ENCODE data around the gene SCOC. TPM values are rescaled to one million over a fixed set of nuclear protein-coding genes. Genes with fewer than 3 reads are reported as not detected.

SCOC gene
- total and polyA plus RNA-seq, 2 of the 13 experiments (the other 11 are each of a cell fraction or from before 2014, with no cell fraction given) = 43.8 to 65.2 TPM

GRCh38 chr4:140333523-140333922 lies 39.9 kb upstream of the SCOC start:
- TF ChIP-seq ZFP37 (CRISPR knock-in tag; IDR thresholded peaks at IDR 0.05; ENCODE audit: borderline replicate concordance) = no peak
- no peak for TF ChIP-seq IRF9 (CRISPR knock-in tag; IDR thresholded peaks at IDR 0.05; ENCODE audit: borderline replicate concordance)
- TF ChIP-seq SMYD3 (CRISPR knock-in tag; IDR thresholded peaks at IDR 0.05) = no peak
- no peak for TF ChIP-seq ZNF230 (CRISPR knock-in tag; IDR thresholded peaks at IDR 0.05)
- no peak for TF ChIP-seq FOXO4 (CRISPR knock-in tag; conservative IDR thresholded peaks at IDR 0.05)
- TF ChIP-seq YEATS4 (CRISPR knock-in tag; IDR thresholded peaks at IDR 0.05; ENCODE audit: borderline replicate concordance) = no peak
- no peak for TF ChIP-seq ZNF235 (CRISPR knock-in tag; IDR thresholded peaks at IDR 0.05; ENCODE audit: borderline replicate concordance)
- TF ChIP-seq DNMT3B (CRISPR knock-in tag; conservative IDR thresholded peaks at IDR 0.05) = no peak
- TF ChIP-seq ELK4 (CRISPR knock-in tag; IDR thresholded peaks at IDR 0.05; ENCODE audit: borderline replicate concordance) = no peak
- TF ChIP-seq ZNF775 (CRISPR knock-in tag; IDR thresholded peaks at IDR 0.05; ENCODE audit: borderline replicate concordance) = no peak
- no peak for TF ChIP-seq ZBTB33 (CRISPR knock-in tag; IDR thresholded peaks at IDR 0.05)
- no peak for TF ChIP-seq TAF15 (IDR thresholded peaks at IDR 0.05; ENCODE audit: low read depth, low read length, poor library complexity, severe bottlenecking)
- Histone ChIP-seq H3K9ac (ENCODE audit: insufficient read depth, low read depth, low read length) (no peak overlapping the region), H3K27ac (ENCODE audit: extremely low read length, insufficient read depth, low read length) (no peak overlapping the region), H3K27me3 (ENCODE audit: control insufficient read depth in 1 of 2, insufficient read depth in 2 of 2, low read length in 2 of 2) (no peaks in the 10 kb centered on the region), H2AFZ (ENCODE audit: low read length) (no peak overlapping the region), H4K20me1 (ENCODE audit: insufficient read depth, low read length) (no peaks in the 10 kb centered on the region), H3K4me3 (replicated peaks in 1 of 3; ENCODE audit: insufficient read depth in 1 of 3, low read depth in 2 of 3, low read length in 3 of 3) (no peak overlapping the region), H3K9me3 (ENCODE audit: low read length) (no peaks in the 10 kb centered on the region), H3K79me2 (ENCODE audit: insufficient read depth, low read length) (no peaks in the 10 kb centered on the region), H3K4me1 (ENCODE audit: insufficient read depth, low read length) (no peaks in the 10 kb centered on the region), H3K4me2 (ENCODE audit: low read depth, low read length) (no peak overlapping the region), H3K36me3 (replicated peaks in 1 of 2; ENCODE audit: control insufficient read depth in 1 of 2, insufficient read depth in 2 of 2, low read length in 2 of 2) (no peaks in the 10 kb centered on the region)
- DNase-seq (ENCODE audit: low spot score) (no peak), ATAC-seq (no peak), FAIRE-seq (no peak)
- POLR2A ChIA-PET = no interaction called here
- no TSS peak for BruUV-seq (replicated peaks)
- CTCF ChIA-PET (ENCODE audit: low intra/inter-chr PET ratio, low total read pairs) = no interaction called here
- intact Hi-C loops (cut with micrococcal nuclease; ENCODE audit: unreplicated experiment) (no loop called here), in situ Hi-C loops (cut with HindIII; ENCODE audit: extremely low pct_ligation_motif_present, low pct_unique_long_range_greater_than_20kb) (no loop called here)
